Peyer's patch (tissue), 4 donors: ENCODE measurements around the gene NAP1L4.

Source experiments
- CTCF ChIP-seq, 6 experiments: fragments of 450-650 bp in 4 of 6; fragments of 200-600 bp in 2 of 6; sonication (generic) in 1 of 6; IDR thresholded peaks; one replicate each; pipeline ENCODE4 v1.5.1; 2017 to 2019; ENCODE audit warnings: antibody characterized with exemption in 6 of 6, mild to moderate bottlenecking in 3 of 6, moderate library complexity in 1 of 6
- POLR2A ChIP-seq, 2 donors: fragments of 450-650 bp; IDR thresholded peaks; one replicate each; pipeline ENCODE4 v1.5.1; 2017; ENCODE audit warnings: antibody characterized with exemption in 2 of 2, mild to moderate bottlenecking in 2 of 2, moderate library complexity in 2 of 2

- TF ChIP-seq CTCF (IDR thresholded peaks at IDR 0.05): no peak
- TF ChIP-seq POLR2A (IDR thresholded peaks at IDR 0.05): no peak
Measured at GRCh38 chr11:2945031-2945756, 46.9 kb downstream of the NAP1L4 start.
